ENCODE measurements around the gene CATSPERE. TPM values are rescaled to one million over a fixed set of nuclear protein-coding genes. Genes with fewer than 3 reads are reported as not detected.

CATSPERE gene
- total and polyA plus RNA-seq, 2 of the 8 experiments (the other 6 are each of a cell fraction or from before 2014, with no cell fraction given): 0.05 to 0.45 TPM

- H2AFZ ChIP-seq (ENCODE audit: low read length): peak overlapping the region; percentile 47; the same call in 1 of the 2 replicates
- H3K4me3 ChIP-seq (ENCODE audit: extremely low read depth in 1 of 4, insufficient read depth in 2 of 4, low read depth in 3 of 4, low read length in 4 of 4): peak overlapping the region; percentile 37 to 89 (median 52)
- H2BK12ac ChIP-seq (ENCODE audit: low read depth, low read length): peak overlapping the region; percentile 84
- DNase-seq (ENCODE audit: low read depth in 1 of 2, low spot score in 2 of 2): no peak
- ChIA-PET POLR2A (ENCODE audit: partially characterized antibody) (interaction anchor here (0.6 to 1.7 kb wide), 14 partner anchors 17 to 209 kb away, joined by 3 to 8 read pairs (median 4); partner anchors contain the start of genes CATSPERE and COX20), CTCF (ENCODE audit: partially characterized antibody) (interaction anchor here (0.6 to 4.4 kb wide), 6 partner anchors 9 to 1674 kb away, joined by 3 to 20 read pairs (median 4); no protein-coding TSS in a partner anchor)
- peak overlapping the region; percentile 25 to 79 (median 58); a peak in 6 of 7 replicates for H3K9ac ChIP-seq (replicated peaks in 1 of 4; ENCODE audit: extremely low read depth in 1 of 4, low read depth in 3 of 4, low read length in 3 of 4)
- no peaks in the 10 kb centered on the region for H3K79me1 ChIP-seq (ENCODE audit: low read depth, low read length)
- peaks cover 25 to 39% of the 10 kb centered on the region in 2 experiments for H3K79me2 ChIP-seq (ENCODE audit: control insufficient read depth in 1 of 2, insufficient read depth in 2 of 2, low read length in 2 of 2)
- H3K9me3 ChIP-seq (ENCODE audit: insufficient read depth in 2 of 2, low read depth in 1 of 2, low read length in 1 of 2): no peaks in the 10 kb centered on the region
- peak overlapping the region; percentile 90 for H2BK5ac ChIP-seq (ENCODE audit: low read depth, low read length)
- FAIRE-seq: no peak
- H3K4me1 ChIP-seq (replicated peaks in 1 of 4; ENCODE audit: control insufficient read depth in 3 of 4, insufficient read depth in 4 of 4, low read length in 3 of 4): peaks cover 2 to 14% (median 11%) of the 10 kb centered on the region in 4 experiments; a peak in 6 of 7 replicates
- peaks cover 1 to 2% of the 10 kb centered on the region in 2 experiments for H4K20me1 ChIP-seq (replicated peaks in 1 of 2; ENCODE audit: control insufficient read depth in 1 of 2, insufficient read depth in 2 of 2, low read length in 2 of 2)
- H2AK5ac ChIP-seq (ENCODE audit: low read depth, low read length): peak overlapping the region; percentile 59; the same call in 1 of the 2 replicates
- H3K4ac ChIP-seq (replicated peaks; ENCODE audit: insufficient read length, low read depth, low read length): peak overlapping the region; percentile 28
- peak overlapping the region; percentile 37 for H3K14ac ChIP-seq (ENCODE audit: insufficient read length)
- H4K8ac ChIP-seq (ENCODE audit: extremely low read depth, insufficient read depth, low read length): no peak overlapping the region; the same call in 1 of the 2 replicates
- peak overlapping the region; percentile 74 to 95 for H3K4me2 ChIP-seq (ENCODE audit: insufficient read depth in 1 of 2, low read depth in 2 of 2, low read length in 2 of 2)
- H3K23ac ChIP-seq (ENCODE audit: insufficient read length): no peak overlapping the region
- no peaks in the 10 kb centered on the region for H3K27me3 ChIP-seq (replicated peaks in 1 of 4; ENCODE audit: control insufficient read depth in 3 of 4, extremely low read depth in 1 of 4, insufficient read depth in 3 of 4, low read length in 3 of 4)
- H2BK15ac ChIP-seq (ENCODE audit: low read length): peak overlapping the region; percentile 11; the same call in 1 of the 2 replicates
- H3K18ac ChIP-seq (ENCODE audit: extremely low read depth, low read length): peak overlapping the region; percentile 88
- 18% methylated on average over 15 of the region's 15 CpGs; no CpG with 5 or more reads in 1 of the 2 experiments for WGBS, 2 experiments (ENCODE audit: extremely low coverage in 1 of 2, insufficient coverage in 1 of 2, insufficient read length in 1 of 2, insufficient replicate concordance in 2 of 2, low coverage in 1 of 2, low lambda C conversion rate in 2 of 2, missing lambda C conversion rate in 1 of 2)
- peaks cover 2% of the 10 kb centered on the region; the same call in 1 of the 2 replicates for H3K23me2 ChIP-seq (ENCODE audit: low read depth, low read length)
- peak overlapping the region; percentile 93 for H2BK120ac ChIP-seq (replicated peaks; ENCODE audit: low read depth, low read length)
- peak overlapping the region; percentile 12 for H4K91ac ChIP-seq (replicated peaks; ENCODE audit: insufficient read length, low read length)
- peak overlapping the region; percentile 95 for H4K5ac ChIP-seq (ENCODE audit: insufficient read length, low read depth, low read length)
- H2BK20ac ChIP-seq (ENCODE audit: low read length): peak overlapping the region; percentile 9; the same call in 1 of the 2 replicates
- TF ChIP-seq PHF8 (conservative IDR thresholded peaks at IDR 0.05; ENCODE audit: low read depth, low read length): peak; percentile 17; the same call in 1 of the 2 replicates
- 0 out of 4 replicates have a peak, but pooled peaks of 1 of the 2 experiments have one; percentile 49 for TF ChIP-seq HDAC2 (IDR thresholded peaks at IDR 0.05; ENCODE audit: borderline replicate concordance in 1 of 2, low read depth in 2 of 2, low read length in 2 of 2)
- TF ChIP-seq TAF7 (optimal IDR thresholded peaks at IDR 0.05; ENCODE audit: borderline replicate concordance, low read depth, low read length): peak; percentile 71
- no peak for TF ChIP-seq EGR1 (IDR thresholded peaks at IDR 0.05; ENCODE audit: borderline replicate concordance, low read depth, low read length)
- H3K56ac ChIP-seq (replicated peaks; ENCODE audit: insufficient read length, low read depth, low read length): no peak overlapping the region
- H3K36me3 ChIP-seq (ENCODE audit: control insufficient read depth in 2 of 4, insufficient read depth in 4 of 4, low read length in 3 of 4): peaks cover 0 to 7% (median under 1%) of the 10 kb centered on the region in 4 experiments; a peak in 2 of 8 replicates
- H3K27ac ChIP-seq (ENCODE audit: low read depth, low read length): peak overlapping the region; percentile 69
Measured at GRCh38 chr1:244651956-244652622, 191.0 kb downstream of the CATSPERE start.
